K562 (cell line): ENCODE measurements around the gene DRGX.

Experiments used
- RAD21 ChIP-seq, 2 experiments: fragments of 250-450 bp in 1 of 2; fragments of 450-650 bp in 1 of 2; sonication (Bioruptor Pico) in 1 of 2; formaldehyde crosslinking in 1 of 2; IDR thresholded peaks in 1 of 2; conservative IDR thresholded peaks in 1 of 2; 2 replicates each; pipeline versions ENCODE4 v1.4.0 to v1.8.0; 2020 to 2022; ENCODE audit warnings: mild to moderate bottlenecking in 2 of 2, moderate library complexity in 1 of 2
- TF ChIP-seq, protein P1 (sequence below), 3 experiments: IDR thresholded peaks in 2 of 3; conservative IDR thresholded peaks in 1 of 3; 2 replicates each; pipeline ENCODE4 v1.5.1; 2011 to 2012; ENCODE audit warnings: low read length in 3 of 3, mild to moderate bottlenecking in 3 of 3, control low read depth in 2 of 3, improper control_type of control experiment in 1 of 3, inconsistent platforms in 1 of 3, low read depth in 1 of 3, mixed read lengths in 1 of 3, moderate library complexity in 1 of 3; ENCODE audit not compliant: insufficient read depth in 2 of 3

DNA sequence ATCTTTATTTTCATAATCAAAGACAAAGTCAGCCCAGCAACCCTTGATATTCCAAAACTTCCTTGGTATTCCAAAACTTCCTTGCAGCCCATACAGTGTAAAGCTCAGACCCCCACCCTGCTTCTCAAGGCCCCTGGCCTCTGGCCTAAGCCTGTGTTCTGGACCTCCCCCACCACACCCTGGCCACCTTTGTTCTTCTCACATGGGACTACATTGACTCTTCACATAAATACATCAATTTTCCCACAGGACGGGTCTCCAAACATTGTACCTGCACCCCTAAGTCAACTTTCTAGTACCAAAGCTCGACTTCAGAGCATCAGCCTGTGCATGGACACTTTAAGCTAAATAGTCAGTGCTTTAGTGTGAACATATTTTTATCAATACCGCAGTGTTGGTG, 40.7 kb downstream of the DRGX start:
- TF ChIP-seq RAD21 (CRISPR knock-in tag; conservative IDR thresholded peaks at IDR 0.05 in 1 of 2, IDR thresholded peaks at IDR 0.05 in 1 of 2), result no peak
- TF ChIP-seq, protein P1, sequence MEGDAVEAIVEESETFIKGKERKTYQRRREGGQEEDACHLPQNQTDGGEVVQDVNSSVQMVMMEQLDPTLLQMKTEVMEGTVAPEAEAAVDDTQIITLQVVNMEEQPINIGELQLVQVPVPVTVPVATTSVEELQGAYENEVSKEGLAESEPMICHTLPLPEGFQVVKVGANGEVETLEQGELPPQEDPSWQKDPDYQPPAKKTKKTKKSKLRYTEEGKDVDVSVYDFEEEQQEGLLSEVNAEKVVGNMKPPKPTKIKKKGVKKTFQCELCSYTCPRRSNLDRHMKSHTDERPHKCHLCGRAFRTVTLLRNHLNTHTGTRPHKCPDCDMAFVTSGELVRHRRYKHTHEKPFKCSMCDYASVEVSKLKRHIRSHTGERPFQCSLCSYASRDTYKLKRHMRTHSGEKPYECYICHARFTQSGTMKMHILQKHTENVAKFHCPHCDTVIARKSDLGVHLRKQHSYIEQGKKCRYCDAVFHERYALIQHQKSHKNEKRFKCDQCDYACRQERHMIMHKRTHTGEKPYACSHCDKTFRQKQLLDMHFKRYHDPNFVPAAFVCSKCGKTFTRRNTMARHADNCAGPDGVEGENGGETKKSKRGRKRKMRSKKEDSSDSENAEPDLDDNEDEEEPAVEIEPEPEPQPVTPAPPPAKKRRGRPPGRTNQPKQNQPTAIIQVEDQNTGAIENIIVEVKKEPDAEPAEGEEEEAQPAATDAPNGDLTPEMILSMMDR (IDR thresholded peaks at IDR 0.05 in 2 of 3, conservative IDR thresholded peaks at IDR 0.05 in 1 of 3; ENCODE audit: insufficient read depth in 2 of 3, low read depth in 1 of 3, low read length in 3 of 3), result no peak
